A375 (cell line): ENCODE measurements around the gene RAMACL. TPM values are rescaled to one million over a fixed set of nuclear protein-coding genes. Genes with fewer than 3 reads are reported as not detected.

ENCODE experiments used
- total RNA-seq: library from RNA; depleted of rRNA; stranded (reverse); fragments of >200 nt; shearing (Covaris generic); gene quantifications from 2 replicates; pipeline ENCODE4 v1.2.3, GENCODE V29; 2014; rRNA removed

Gene RAMACL
- 0.23 and 0.66 TPM in 2 replicates for total RNA-seq

DNA sequence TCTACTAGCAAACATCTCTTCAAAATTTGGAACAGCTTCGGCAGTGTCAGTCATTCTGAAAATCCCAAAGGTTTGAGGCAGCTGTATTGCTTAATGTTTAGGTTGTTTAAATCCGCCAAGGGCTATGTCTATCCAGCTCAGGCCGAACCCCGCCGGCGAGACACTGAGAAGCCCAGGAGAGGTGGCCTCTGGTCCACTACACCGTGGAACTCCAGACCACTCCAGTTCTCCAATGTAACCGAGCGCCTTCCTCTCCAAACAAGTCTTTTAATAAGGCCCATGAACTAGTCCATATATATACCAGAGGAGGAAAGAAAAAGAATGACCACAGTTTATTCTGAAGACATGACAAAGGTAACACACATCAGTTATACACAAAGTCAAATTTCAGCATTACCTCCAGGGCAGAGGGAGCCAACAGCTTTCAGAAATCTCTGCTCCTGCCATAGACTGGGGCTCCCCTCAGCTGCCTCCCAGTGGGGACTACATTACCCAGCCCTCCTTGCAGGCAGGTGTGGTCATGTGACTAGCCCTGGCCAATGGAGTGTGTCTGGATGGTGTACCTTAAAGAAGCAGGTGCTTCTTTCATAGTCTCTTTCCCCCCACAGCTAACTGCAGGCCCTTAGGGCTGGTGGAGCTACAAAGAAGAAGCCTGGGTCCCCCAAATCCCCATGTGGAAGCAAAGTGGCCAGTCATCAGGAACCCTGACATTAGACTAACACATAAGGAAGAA lies at the start of gene RAMACL:
Gene RAMACL, minus strand, starts transcription at position 255 of the 733 bp plus-strand sequence. Its CDS starts 201 bp downstream, at position 54.

DNA sequence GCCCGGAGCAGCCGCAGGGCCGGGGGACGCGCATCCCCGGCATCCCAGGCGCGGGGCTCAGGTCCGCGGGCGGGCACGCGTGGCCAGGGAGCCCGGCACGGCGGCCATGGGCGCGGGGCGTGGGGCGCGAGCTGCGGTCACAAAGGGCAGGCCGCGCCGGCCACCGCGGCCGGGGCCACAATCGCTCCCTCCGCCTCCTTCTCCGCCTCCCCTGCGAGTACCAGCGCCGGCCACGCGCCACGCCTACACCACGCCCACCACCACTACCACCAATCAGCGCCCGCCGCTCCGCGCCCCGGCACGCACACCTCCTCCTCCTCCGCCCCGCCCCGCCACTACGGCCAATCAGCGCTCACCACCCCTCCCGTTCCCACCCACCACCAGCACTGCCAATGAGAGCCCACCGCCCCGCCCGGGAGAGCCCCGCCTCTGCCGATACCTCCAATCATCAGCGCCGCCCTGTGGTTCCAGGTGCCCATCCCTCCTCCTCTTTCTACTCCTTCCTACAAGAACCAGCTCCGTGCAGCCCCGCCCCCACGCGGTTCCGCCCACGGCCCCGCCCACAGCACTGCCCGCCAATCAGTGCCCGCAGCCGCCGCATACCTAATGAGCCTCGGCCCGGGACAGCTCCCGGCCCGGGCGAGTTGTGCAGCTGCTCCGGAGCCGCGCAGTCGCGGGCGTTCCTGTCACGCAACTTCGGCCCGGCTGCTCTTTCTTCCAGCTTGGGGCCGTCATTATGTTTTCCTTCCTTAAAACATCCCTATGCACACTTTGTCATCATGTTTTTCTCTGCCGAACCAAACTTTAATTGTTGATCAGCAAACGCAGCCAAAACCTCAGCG lies 40.8 kb upstream of the RAMACL start, which contains the start of gene RPS6KA2:
Gene RPS6KA2, minus strand, starts transcription at position 219 of the 842 bp plus-strand sequence. CDS start 232 bp downstream, outside the sequence.

Other genes with a start within 250 kb of the RAMACL start
- gene SFT2D1, start 244.1 kb downstream of the RAMACL start, total RNA-seq: 38.2 TPM in 2 replicates
- 11.6 and 18.2 TPM in 2 replicates for gene MPC1, start 203.7 kb downstream of the RAMACL start, total RNA-seq
- gene RPS6KA2, start 40.6 kb upstream of the RAMACL start, total RNA-seq: 10.5 and 14.1 TPM in 2 replicates